GM21360 (cell line): ENCODE data around the gene CACNA1C.

Experiments used
- ATAC-seq: cut with Tn5 transposase; IDR thresholded peaks from one replicate; pipeline ENCODE4 v1.9.1; 2021; ENCODE audit warnings: mild to moderate bottlenecking, moderate library complexity; ENCODE audit not compliant: unreplicated experiment

CACNA1C gene

GRCh38 chr12:2034633-2035430, 18.0 kb upstream of the CACNA1C start:
- peak; percentile 83 for ATAC-seq

GRCh38 chr12:2035431-2036055, 17.2 kb upstream of the CACNA1C start:
- ATAC-seq, result no peak

GRCh38 chr12:2039034-2039433, 13.8 kb upstream of the CACNA1C start:
- ATAC-seq, result no peak

- no peak for ATAC-seq
Observed at GRCh38 chr12:2043054-2043453, 9.7 kb upstream of the CACNA1C start.

- ATAC-seq, result no peak
Observed at GRCh38 chr12:2044165-2044564, 8.6 kb upstream of the CACNA1C start.

GRCh38 chr12:2046957-2047356, 5.8 kb upstream of the CACNA1C start:
- ATAC-seq, result no peak

GRCh38 chr12:2047752-2048151, 5.0 kb upstream of the CACNA1C start:
- no peak for ATAC-seq

- ATAC-seq, result no peak
Observed at GRCh38 chr12:2049604-2050540, 2.9 kb upstream of the CACNA1C start.

GRCh38 chr12:2051700-2052621, 826 bp upstream of the CACNA1C start:
- ATAC-seq, result no peak

- ATAC-seq, result no peak
Observed at GRCh38 chr12:2053691-2054090, 904 bp downstream of the CACNA1C start.

- no peak for ATAC-seq
Observed at GRCh38 chr12:2054091-2055018, 1.6 kb downstream of the CACNA1C start.

GRCh38 chr12:2057041-2057794, 4.4 kb downstream of the CACNA1C start:
- no peak for ATAC-seq

- no peak for ATAC-seq
Observed at GRCh38 chr12:2057795-2058408, 5.1 kb downstream of the CACNA1C start.

GRCh38 chr12:2058837-2059236, 6.0 kb downstream of the CACNA1C start:
- ATAC-seq, result no peak

- no peak for ATAC-seq
Observed at GRCh38 chr12:2061402-2061801, 8.6 kb downstream of the CACNA1C start.

GRCh38 chr12:2064071-2064507, 11.3 kb downstream of the CACNA1C start:
- no peak for ATAC-seq

- no peak for ATAC-seq
Observed at GRCh38 chr12:2068653-2069052, 15.9 kb downstream of the CACNA1C start.

GRCh38 chr12:2070440-2071045, 17.8 kb downstream of the CACNA1C start:
- no peak for ATAC-seq
